ENCODE data around the gene SPON2.

- TF ChIP-seq CTCF (IDR thresholded peaks at IDR 0.05) (no peak), EP300 (IDR thresholded peaks at IDR 0.05) (no peak), POLR2A (IDR thresholded peaks at IDR 0.05) (no peak)
Measured at GRCh38 chr4:1124818-1125217, 47.6 kb downstream of the SPON2 start.

All from tibial nerve (tissue), 4 donors.